ENCODE measurements around the gene NUP35.

The NUP35 gene

DNA sequence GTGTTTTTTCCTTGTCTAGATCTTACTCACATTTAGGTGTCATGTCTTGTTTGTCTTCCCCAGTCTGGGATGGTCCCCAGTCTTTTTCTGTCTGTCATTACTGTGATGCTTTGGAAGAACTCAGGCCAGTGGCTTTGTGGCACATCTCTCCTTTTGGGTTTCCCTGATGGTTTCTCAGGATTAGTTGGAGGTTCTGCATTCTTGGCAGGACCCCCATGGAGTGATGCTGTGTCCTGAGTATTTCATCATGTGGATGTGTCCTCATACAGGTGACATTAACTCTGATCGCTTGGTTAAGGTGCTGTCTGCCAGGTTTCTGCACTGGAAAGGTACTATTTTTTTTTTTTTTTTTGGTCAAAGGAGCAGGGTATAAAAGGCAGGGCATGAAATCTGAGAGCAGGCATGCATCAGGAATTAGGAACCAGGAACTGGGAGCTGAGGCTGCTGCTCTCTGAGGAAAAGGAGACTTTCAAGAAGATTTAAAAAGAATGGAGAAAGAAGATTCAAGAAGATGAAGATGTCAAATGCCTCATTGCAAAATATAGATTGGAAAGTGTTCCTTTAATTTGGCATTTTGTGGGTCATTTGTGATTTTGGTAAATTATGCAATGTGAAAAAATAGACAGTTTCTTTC is 85.3 kb downstream of the NUP35 start:
- DNase-seq (ENCODE audit: low spot score): no peak

Measured in AG08396 (cell line).